A204.1 (cell line): ENCODE measurements around the gene CTBP2.
"Not testable (repeated sequence)": the region's sequence is repeated elsewhere in the genome, so short reads cannot be mapped to it uniquely, and the experiment has no call there.

Experiments
- FAIRE-seq: peaks from 2 replicates; lab custom pipeline; 2012; peaks lifted over from hg19 to GRCh38; lab: Jason Lieb, UNC

The CTBP2 gene

GRCh38 chr10:125186431-125187170 lies 26.2 kb upstream of the CTBP2 start:
- no peak for FAIRE-seq

- FAIRE-seq, result not testable (repeated sequence)
Measured at GRCh38 chr10:125179107-125179506, 18.7 kb upstream of the CTBP2 start.

- no peak for FAIRE-seq
Measured at GRCh38 chr10:125177641-125178640, 17.6 kb upstream of the CTBP2 start.

- no peak for FAIRE-seq
Measured at GRCh38 chr10:125175807-125176206, 15.4 kb upstream of the CTBP2 start.

- FAIRE-seq, result no peak
Measured at GRCh38 chr10:125174360-125174759, 14.0 kb upstream of the CTBP2 start.

- FAIRE-seq, result no peak
Measured at GRCh38 chr10:125172694-125173093, 12.3 kb upstream of the CTBP2 start.

- FAIRE-seq, result no peak
Measured at GRCh38 chr10:125171402-125172306, 11.3 kb upstream of the CTBP2 start.

- no peak for FAIRE-seq
Measured at GRCh38 chr10:125169915-125170314, 9.6 kb upstream of the CTBP2 start.

- FAIRE-seq, result no peak
Measured at GRCh38 chr10:125169279-125169678, 8.9 kb upstream of the CTBP2 start.

GRCh38 chr10:125166658-125167057 lies 6.3 kb upstream of the CTBP2 start:
- FAIRE-seq, result no peak

GRCh38 chr10:125165584-125166573 lies 5.5 kb upstream of the CTBP2 start:
- no peak for FAIRE-seq

- FAIRE-seq, result no peak
Measured at GRCh38 chr10:125164421-125164820, 4.1 kb upstream of the CTBP2 start.

GRCh38 chr10:125163803-125164202 lies 3.4 kb upstream of the CTBP2 start:
- no peak for FAIRE-seq

- not testable (repeated sequence) for FAIRE-seq
Measured at GRCh38 chr10:125163312-125163711, 2.9 kb upstream of the CTBP2 start.

GRCh38 chr10:125162120-125162931 lies 2.0 kb upstream of the CTBP2 start:
- FAIRE-seq, result no peak

- no peak for FAIRE-seq
Measured at GRCh38 chr10:125161707-125162119, 1.4 kb upstream of the CTBP2 start.

GRCh38 chr10:125160856-125161706 lies 718 bp upstream of the CTBP2 start:
- no peak for FAIRE-seq

- no peak for FAIRE-seq
Measured at GRCh38 chr10:125159486-125159931, 854 bp downstream of the CTBP2 start.
